HEK293 (cell line): ENCODE results near the gene NAV3.

ENCODE experiments used
- CTCF ChIP-seq: fragments of 450-650 bp; formaldehyde crosslinking; IDR thresholded peaks from 2 replicates; pipeline ENCODE4 v1.5.1; 2016; ENCODE audit warnings: missing biosample characterization, missing genetic modification characterization
- KLF8 ChIP-seq: fragments of 450-650 bp; formaldehyde crosslinking; IDR thresholded peaks from 2 replicates; pipeline ENCODE4 v1.5.1; 2016; ENCODE audit warnings: missing biosample characterization, missing genetic modification characterization
- PBX3 ChIP-seq: sonication (generic); formaldehyde crosslinking; IDR thresholded peaks from 2 replicates; pipeline ENCODE4 v1.8.1; 2022; ENCODE audit warnings: mild to moderate bottlenecking, moderate library complexity, missing genetic modification reagents
- RBAK ChIP-seq: fragments of 450-650 bp; formaldehyde crosslinking; IDR thresholded peaks from 2 replicates; pipeline ENCODE4 v1.5.1; 2016; ENCODE audit warnings: missing biosample characterization, missing genetic modification characterization
- ZBTB21 ChIP-seq: fragments of 450-650 bp; formaldehyde crosslinking; IDR thresholded peaks from 2 replicates; pipeline ENCODE4 v1.5.1; 2017; ENCODE audit warnings: missing biosample characterization, missing genetic modification characterization
- ZNF133 ChIP-seq: fragments of 450-650 bp; formaldehyde crosslinking; IDR thresholded peaks from 2 replicates; pipeline ENCODE4 v1.5.1; 2016; ENCODE audit warnings: missing biosample characterization, missing genetic modification characterization
- ZNF146 ChIP-seq: fragments of 450-650 bp; formaldehyde crosslinking; IDR thresholded peaks from 2 replicates; pipeline ENCODE4 v1.5.1; 2016; ENCODE audit warnings: missing biosample characterization, missing genetic modification characterization
- ZNF366 ChIP-seq: fragments of 450-650 bp; formaldehyde crosslinking; conservative IDR thresholded peaks from 2 replicates; pipeline ENCODE4 v1.5.1; 2016; ENCODE audit warnings: missing biosample characterization, missing genetic modification characterization
- ZNF37A ChIP-seq: fragments of 450-650 bp; IDR thresholded peaks from 2 replicates; pipeline ENCODE4 v1.5.1; 2018; ENCODE audit warnings: missing biosample characterization, missing genetic modification characterization
- ZNF530 ChIP-seq: fragments of 450-650 bp; formaldehyde crosslinking; IDR thresholded peaks from 2 replicates; pipeline ENCODE4 v1.5.1; 2016; ENCODE audit warnings: low read depth, missing biosample characterization, missing genetic modification characterization
- ZNF785 ChIP-seq: fragments of 450-650 bp; formaldehyde crosslinking; IDR thresholded peaks from 2 replicates; pipeline ENCODE4 v1.5.1; 2016; ENCODE audit warnings: missing biosample characterization, missing genetic modification characterization

DNA sequence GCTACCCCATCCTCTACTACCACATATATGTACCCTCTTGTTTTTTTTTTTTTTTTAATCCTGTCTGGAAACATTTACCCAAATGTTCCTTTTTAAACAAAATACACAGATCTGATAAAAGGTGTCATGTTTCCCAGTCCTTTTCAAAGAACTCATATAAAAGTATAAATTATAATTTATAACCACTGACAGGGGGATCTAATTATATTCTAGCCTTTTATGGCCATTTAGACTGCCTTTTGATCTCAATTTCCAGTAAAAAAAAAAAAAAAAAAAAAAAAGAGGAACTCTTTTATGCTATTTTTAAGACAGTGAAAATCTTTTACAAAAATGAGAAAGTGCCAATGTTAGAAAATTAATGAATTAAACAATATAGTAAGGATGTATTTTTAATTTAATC is 65.0 kb downstream of the NAV3 start:
- TF ChIP-seq PBX3 (no peak), ZNF133 (tag by site-specific recombination) (no peak), ZBTB21 (tag by site-specific recombination) (no peak), ZNF785 (tag by site-specific recombination) (no peak), RBAK (no peak), CTCF (tag by site-specific recombination) (no peak), ZNF530 (tag by site-specific recombination) (no peak), ZNF146 (tag by site-specific recombination) (no peak), ZNF366 (tag by site-specific recombination) (no peak), ZNF37A (tag by site-specific recombination) (no peak), KLF8 (tag by site-specific recombination) (no peak)
